CD4-positive, alpha-beta T cell (primary cell): Measurements from ENCODE around the gene RCOR3. TPM values are rescaled to one million over a fixed set of nuclear protein-coding genes. Genes with fewer than 3 reads are reported as not detected.

Experiments used
- ATAC-seq: fragments of 200-7000 bp; cut with Tn5 transposase; one replicate; pipeline ENCODE4 v1.10.0; 2022; ENCODE audit warnings: mild to moderate bottlenecking; ENCODE audit not compliant: poor library complexity
- CTCF ChIA-PET: fragments of 350-600 bp; sonication (Branson Sonifier 250); formaldehyde crosslinking; loops from one replicate; lab custom pipeline; 2021; ENCODE audit warnings: antibody characterized with exemption, inconsistent platforms; lab: Charles Lee
- POLR2A ChIA-PET: fragments of 350-600 bp; sonication (Branson Sonifier 250); formaldehyde crosslinking; loops from one replicate; lab custom pipeline; 2021; ENCODE audit warnings: antibody characterized with exemption, inconsistent platforms; lab: Charles Lee
- DNase-seq, 14 experiments: peaks; one replicate each; pipeline ENCODE4 v3.0.0-alpha.2; 2013 to 2020; ENCODE audit warnings: mixed read lengths in 2 of 14
- H3K27ac ChIP-seq, 2 donors: one replicate each; pipeline versions ENCODE4 v1.5.1 to v1.7.0; 2013; ENCODE audit warnings: low read length in 2 of 2, low read depth in 1 of 2, mild to moderate bottlenecking in 1 of 2
- H3K27me3 ChIP-seq, 2 experiments: 1 replicate in 1 of 2; 2 replicates in 1 of 2; pipeline versions ENCODE4 v1.6.1 to v1.7.0; 2013; ENCODE audit warnings: low read length in 2 of 2, control low read depth in 1 of 2, mild to moderate bottlenecking in 1 of 2, moderate library complexity in 1 of 2; ENCODE audit not compliant: insufficient read depth in 2 of 2, control insufficient read depth in 1 of 2
- H3K36me3 ChIP-seq: one replicate; pipeline ENCODE4 v1.6.1; 2013; ENCODE audit warnings: low read length, control low read depth; ENCODE audit not compliant: insufficient read depth
- H3K4me1 ChIP-seq: one replicate; pipeline ENCODE4 v1.6.1; 2013; ENCODE audit warnings: low read length, control low read depth; ENCODE audit not compliant: insufficient read depth
- H3K4me3 ChIP-seq: one replicate; pipeline ENCODE4 v1.5.1; 2013; ENCODE audit warnings: mild to moderate bottlenecking, low read length, moderate library complexity
- H3K9me3 ChIP-seq, 2 experiments: 1 replicate in 1 of 2; 2 replicates in 1 of 2; pipeline versions ENCODE4 v1.6.1 to v1.7.0; 2013; ENCODE audit warnings: low read length in 2 of 2, mild to moderate bottlenecking in 2 of 2, control low read depth in 1 of 2, moderate library complexity in 1 of 2; ENCODE audit not compliant: control insufficient read depth in 1 of 2, insufficient read depth in 1 of 2
- H3K27ac Mint-ChIP-seq: one replicate; pipeline ENCODE4 v1.8.0; 2020; ENCODE audit warnings: mixed read lengths
- H3K27me3 Mint-ChIP-seq: one replicate; pipeline ENCODE4 v1.8.0; 2021; ENCODE audit warnings: mixed read lengths
- H3K36me3 Mint-ChIP-seq: one replicate; pipeline ENCODE4 v1.8.0; 2021; ENCODE audit warnings: low read depth, mixed read lengths
- H3K4me1 Mint-ChIP-seq: one replicate; pipeline ENCODE4 v1.8.0; 2021; ENCODE audit warnings: low read depth, mixed read lengths
- H3K4me3 Mint-ChIP-seq: one replicate; pipeline ENCODE4 v1.8.0; 2020; ENCODE audit warnings: mild to moderate bottlenecking, mixed read lengths
- H3K9me3 Mint-ChIP-seq: one replicate; pipeline ENCODE4 v1.8.0; 2020; ENCODE audit warnings: mixed read lengths
- intact Hi-C, 2 experiments: fragments of 100-400 bp; cut with DNase I in 1 of 2; cut with micrococcal nuclease in 1 of 2; formaldehyde crosslinking; loops; one replicate each; pipeline versions ENCODE4 v1.15.1 to v1.9.0; 2023 to 2025; cut with DNase I, micrococcal nuclease
- total RNA-seq, 174 experiments: library from RNA in 2 of 174; stranded (reverse) in 2 of 174; gene quantifications; one replicate each; pipeline ENCODE4 v1.2.3 and lab custom pipeline; 2021 to 2026
- TF ChIP-seq, protein P1 (sequence below): fragments of 200-600 bp; IDR thresholded peaks from one replicate; pipeline ENCODE4 v1.8.0; 2022; ENCODE audit warnings: antibody characterized with exemption, mild to moderate bottlenecking

Gene RCOR3
- total RNA-seq, 2 experiments from 2014 or later, result 55.7 to 60.5 TPM

DNA sequence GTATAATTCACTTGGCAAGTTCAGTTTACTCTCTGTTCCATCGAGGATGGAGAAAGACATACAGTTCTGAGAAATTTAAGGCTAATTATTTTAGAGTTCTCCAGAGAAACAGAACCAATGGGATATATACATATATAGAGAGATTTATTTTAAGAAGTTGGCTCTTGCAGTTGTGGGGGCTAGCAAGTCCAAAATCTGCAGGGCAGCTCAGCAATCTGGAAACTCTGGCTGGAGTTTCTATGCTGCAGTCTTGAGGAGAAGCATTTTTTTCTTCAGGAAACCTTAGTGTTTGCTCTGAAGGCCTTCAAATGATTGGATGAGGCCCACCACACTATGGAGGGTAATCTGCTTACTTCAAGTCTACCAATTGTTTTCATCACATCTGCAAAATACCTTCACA is 102.0 kb downstream of the RCOR3 start:
- Histone ChIP-seq H3K27ac (no peak overlapping the region), H3K36me3 (peaks cover 70% of the 10 kb centered on the region), H3K9me3 (no peaks in the 10 kb centered on the region), H3K4me3 (no peak overlapping the region), H3K27me3 (no peaks in the 10 kb centered on the region), H3K4me1 (peaks cover 5% of the 10 kb centered on the region)
- H3K4me3 Mint-ChIP-seq, result no peak overlapping the region
- peaks cover 8% of the 10 kb centered on the region for H3K4me1 Mint-ChIP-seq
- no peaks in the 10 kb centered on the region for H3K27me3 Mint-ChIP-seq
- CTCF ChIA-PET, result no interaction called here
- no peaks in the 10 kb centered on the region for H3K9me3 Mint-ChIP-seq
- ATAC-seq (no peak), DNase-seq (no peak)
- POLR2A ChIA-PET, result interaction anchor here (0.7 kb wide), 1 partner anchor 21 kb away, joined by 3 read pairs; no protein-coding TSS in a partner anchor
- intact Hi-C loops, result no loop called here
- TF ChIP-seq, protein P1, sequence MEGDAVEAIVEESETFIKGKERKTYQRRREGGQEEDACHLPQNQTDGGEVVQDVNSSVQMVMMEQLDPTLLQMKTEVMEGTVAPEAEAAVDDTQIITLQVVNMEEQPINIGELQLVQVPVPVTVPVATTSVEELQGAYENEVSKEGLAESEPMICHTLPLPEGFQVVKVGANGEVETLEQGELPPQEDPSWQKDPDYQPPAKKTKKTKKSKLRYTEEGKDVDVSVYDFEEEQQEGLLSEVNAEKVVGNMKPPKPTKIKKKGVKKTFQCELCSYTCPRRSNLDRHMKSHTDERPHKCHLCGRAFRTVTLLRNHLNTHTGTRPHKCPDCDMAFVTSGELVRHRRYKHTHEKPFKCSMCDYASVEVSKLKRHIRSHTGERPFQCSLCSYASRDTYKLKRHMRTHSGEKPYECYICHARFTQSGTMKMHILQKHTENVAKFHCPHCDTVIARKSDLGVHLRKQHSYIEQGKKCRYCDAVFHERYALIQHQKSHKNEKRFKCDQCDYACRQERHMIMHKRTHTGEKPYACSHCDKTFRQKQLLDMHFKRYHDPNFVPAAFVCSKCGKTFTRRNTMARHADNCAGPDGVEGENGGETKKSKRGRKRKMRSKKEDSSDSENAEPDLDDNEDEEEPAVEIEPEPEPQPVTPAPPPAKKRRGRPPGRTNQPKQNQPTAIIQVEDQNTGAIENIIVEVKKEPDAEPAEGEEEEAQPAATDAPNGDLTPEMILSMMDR, result no peak
- H3K36me3 Mint-ChIP-seq, result peaks cover 85% of the 10 kb centered on the region
- H3K27ac Mint-ChIP-seq, result no peak overlapping the region

Other genes with a start within 250 kb of the RCOR3 start
- gene KCNH1, start 125.2 kb upstream of the RCOR3 start, total RNA-seq, result not detected
- 10 to 100 TPM; 21.9 to 23.2 TPM for gene TRAF5, start 67.5 kb downstream of the RCOR3 start, total RNA-seq
- not detected for gene RD3, start 232.8 kb downstream of the RCOR3 start, total RNA-seq